Ecto neural progenitor cell (in vitro differentiated cells): ENCODE data around the gene ARF1.

Experiments used
- DNase-seq: peaks from one replicate; pipeline ENCODE4 v3.0.0-alpha.2; 2018; ENCODE audit warnings: low spot score

ARF1 gene

DNA sequence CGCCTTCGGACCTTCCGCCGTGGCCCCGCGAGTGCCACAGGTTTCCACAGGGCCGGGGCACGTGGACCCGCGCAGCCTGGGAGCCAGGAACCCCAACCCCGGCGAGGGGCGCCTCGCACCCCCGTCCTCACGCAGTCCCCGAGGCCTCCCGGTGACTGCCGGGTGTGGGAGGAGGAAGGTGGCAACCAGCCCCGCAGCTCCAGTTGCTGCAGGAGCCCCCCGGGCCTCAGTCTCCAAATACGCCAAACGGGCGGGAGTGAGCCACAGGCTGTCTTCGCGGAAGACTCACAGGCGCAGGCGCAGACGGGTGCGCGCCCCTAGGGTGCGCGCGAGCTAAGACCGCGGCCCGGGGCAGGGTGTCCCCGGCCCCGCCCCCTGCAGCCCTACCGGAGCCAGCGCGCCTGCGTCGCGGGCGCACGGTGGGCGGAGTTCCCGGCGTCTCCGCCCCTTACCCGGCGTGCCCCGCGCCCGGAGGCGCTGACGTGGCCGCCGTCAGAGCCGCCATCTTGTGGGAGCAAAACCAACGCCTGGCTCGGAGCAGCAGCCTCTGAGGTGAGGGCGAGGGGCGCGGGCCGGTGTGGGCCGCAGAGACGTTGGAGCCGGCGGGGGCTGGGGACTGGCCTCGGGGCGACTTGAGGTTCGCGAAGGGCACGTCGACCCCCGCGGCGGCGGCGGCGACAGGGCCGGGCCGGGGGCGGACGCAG lies at the start of gene ARF1:
TSS of gene ARF1 (plus strand) at position 495 of the 704 bp plus-strand sequence. CDS start 14,407 bp downstream, outside the sequence.
- DNase-seq = peak; percentile 96

DNA sequence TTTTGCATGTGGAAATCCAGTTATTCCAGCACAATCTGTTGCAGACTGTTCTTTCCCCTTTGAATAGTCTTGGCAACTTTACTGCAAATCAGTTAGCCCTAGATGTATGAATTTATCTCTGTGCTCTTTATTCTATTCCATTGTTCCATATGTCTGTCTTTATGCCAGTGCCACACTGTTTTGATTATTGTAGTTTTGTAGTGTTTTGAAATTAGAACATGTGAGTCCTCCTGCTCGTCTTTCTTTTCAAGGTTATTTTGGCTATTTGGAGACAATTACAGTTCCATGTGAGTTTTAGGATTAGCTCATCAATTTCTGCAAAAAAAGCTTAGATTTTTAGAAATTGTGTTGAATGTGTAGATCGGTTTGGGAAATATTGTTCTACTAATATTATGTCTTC lies 49.1 kb upstream of the ARF1 start:
- no peak for DNase-seq

DNA sequence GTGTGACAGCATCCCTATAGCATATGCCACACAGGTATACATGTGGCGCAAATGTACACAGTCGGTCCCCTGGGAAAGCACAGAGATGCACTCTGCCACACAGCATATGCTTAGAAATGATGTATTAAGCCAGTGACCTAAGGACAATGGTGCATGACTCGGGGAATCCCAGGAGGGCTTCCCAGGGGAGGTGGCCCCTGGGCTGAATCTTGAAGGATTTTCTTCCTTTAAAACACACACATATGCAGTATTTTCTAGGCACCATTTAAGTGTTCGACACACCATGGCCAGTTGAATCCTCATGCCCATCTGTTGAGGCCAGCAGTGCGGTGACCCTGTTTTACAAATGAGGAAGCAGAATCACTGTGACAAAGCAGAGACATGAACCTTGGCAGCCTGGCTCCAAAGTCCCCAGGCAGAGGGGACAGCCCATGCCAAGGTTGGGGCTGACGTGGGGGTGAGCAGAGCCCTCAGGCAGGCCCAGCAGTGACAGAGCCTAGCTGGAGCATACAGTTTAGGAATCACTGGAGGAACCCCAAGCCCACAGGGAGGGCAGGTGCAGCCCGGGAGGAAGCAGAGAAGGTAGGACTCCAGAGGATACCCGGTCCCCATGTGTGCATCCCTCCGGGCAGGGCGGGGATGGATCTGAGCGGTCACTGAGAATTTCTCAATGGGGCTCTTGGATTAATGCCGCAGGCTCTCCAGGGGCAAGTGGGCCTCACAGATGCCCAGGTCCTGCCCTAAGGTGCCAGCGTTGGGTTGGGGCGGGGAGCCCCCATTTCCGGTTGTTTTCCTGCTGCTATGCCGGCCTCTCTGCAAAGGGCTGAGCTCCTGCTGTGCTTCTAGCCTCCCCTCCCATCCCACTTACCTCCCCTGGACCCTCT lies 47.3 kb upstream of the ARF1 start:
- peak; percentile 55 for DNase-seq

DNA sequence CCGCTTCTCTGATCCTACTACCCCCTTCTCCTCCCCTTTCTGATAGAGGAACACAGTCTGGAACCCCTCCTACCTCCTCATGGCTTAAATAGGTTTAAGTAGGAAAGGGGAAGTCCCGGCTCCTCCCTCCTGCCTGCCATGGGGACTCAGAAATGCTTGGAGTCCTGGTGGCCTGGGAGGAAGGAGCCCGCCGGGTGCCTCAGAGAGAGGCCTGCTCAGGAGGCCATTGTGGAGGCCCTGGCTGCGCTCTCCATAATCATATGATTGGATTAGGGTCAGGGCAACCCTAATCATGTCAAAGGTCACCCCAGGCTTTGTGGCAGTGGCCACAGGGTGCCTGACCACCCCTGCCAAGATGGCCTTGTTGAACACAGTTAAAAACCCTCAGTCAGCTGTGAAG lies 46.7 kb upstream of the ARF1 start:
- peak; percentile 87 for DNase-seq

DNA sequence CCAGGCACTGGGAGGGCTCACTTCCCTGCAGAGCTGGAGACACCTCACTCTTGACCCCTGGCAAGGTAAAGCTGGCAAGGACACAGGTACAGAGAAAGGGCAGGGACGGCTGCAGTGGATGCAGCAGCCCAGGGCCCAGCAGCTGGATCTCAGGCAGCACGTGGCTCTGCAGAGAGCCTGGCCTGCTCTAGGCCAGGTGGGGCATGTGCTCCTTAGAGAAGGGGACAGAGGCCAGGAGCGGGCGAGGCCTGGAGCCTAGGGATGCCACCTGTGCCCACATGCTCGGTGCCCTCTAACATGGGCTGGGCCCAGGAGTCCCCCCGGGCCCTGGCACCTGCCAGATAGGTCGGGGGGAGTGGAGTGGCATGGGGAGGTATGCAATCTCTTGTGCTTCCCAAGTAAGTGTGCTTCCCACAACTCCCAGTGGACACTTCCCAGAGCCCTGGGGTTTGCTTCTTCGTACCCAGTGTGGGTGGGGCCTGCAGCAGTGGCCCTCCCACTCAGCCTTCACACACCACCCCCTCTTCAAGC lies 45.7 kb upstream of the ARF1 start:
- DNase-seq = peak; percentile 68

DNA sequence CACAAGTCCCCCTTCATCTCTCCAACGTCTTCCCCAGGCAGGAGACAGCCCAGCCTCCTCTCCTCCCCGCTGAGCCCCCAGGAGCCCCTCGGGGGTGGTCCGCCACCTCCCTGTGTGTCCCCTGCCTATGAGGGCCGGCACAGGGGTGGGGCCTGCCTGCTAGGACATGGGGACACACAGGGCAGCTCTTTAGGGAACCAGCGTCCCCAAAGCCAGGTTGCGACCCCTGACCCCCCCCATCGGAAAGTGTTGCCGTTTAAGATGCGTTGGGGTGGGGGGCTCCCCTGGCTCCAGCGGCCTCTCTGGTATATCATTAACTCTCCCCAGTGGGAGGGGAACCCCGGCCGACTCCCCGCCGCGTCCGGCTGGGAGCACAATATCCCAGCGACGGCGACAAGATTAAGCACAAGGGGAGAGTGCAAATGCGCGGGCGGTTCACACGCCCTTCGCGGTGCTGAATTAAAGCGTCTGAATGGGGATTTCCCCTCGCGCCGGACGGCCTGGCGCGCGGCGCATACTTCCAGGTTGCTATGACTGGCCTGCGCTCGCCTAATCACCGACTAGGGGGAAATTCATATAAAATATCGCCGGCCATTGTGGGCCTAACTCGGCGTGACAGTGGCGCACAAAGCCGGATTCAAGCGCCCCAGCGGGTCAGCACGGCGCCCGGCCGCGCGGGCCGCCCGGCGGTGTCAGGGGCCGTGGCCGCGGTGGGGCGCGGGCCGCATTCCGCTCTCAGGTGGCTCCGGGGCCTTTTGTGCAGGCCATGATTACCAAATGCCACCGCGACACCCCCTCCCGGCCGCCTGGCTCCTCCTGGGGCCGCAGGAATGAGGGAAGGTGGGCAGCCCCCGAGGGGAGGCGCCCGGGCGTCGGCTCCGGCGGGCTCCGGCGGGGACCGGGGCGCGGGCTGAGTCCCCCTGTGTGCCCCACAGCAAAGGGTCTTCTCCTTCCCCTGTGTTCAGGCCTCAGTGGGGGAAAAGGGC lies 44.8 kb upstream of the ARF1 start:
- peak; percentile 92 for DNase-seq

DNA sequence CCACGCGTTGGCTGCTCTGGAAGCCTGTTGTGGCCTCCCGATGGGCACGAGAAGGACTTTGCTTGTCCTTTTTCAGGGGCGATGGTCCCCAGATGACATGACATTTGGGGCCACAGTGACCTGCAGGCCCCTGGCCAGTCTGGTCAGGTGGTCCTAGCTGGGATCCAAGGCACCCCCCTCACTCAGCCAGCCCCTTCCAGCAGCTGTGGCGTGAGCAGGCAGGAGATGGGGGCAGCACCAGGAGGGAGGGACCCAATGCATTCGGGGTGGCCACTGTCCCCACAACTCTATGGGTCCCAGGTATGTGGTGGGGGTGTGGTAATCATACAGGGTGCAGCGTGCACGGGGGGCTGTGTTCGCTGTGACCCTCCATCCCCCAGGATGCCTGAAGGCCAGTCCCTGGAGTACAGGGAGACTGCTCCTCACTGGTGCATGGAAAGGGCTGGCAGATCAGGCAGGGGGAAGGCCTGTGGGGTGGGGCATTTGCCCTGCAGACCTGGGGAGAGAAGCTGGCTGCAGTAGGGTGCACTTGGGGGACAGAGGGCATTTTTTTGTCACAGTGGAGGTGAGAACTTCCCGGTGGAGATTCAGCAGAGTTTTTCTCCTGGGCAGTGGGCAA lies 44.0 kb upstream of the ARF1 start:
- no peak for DNase-seq

DNA sequence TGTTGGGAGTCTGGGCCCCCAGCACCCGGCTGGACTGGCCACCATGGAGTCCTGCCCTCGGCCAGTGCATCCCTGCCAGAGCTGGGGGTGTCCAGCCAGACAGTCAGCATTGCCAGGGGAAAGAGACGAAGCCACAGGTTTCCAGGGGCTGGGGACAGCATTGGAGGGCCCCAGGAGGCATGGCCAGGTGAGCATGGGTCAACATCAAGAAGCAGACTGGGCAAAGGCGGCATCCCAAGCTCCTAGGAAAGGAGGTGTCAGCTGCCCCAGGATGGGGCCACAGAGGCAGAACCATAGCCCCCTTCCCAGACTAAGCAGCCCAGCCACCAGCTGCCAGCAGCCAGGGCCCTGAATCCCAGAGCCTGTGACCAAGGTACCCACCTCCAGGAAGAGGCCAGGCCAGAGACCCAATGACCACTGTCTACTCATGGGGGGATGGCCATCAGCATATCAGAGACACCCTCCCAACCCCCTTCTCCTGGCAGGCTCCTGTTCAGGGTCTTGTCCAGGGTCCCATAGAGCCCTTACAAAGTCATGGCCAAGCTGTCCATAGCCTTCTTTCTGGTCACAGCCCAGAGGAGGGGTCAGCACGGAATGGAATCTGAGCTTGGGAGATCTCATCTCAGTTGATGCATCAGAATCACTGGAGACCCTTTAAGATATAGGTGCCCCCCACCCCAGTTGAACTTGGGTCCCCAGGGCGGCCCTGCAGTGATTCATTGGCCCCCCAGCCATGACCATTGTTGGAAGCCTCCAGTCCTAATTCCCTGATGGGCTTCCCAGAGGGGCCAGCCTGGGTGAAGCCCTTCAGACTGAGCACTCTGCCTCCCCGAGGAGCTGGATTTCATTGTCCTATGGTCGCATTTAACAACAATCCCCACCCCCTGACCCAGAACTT lies 43.3 kb upstream of the ARF1 start:
- peak; percentile 45 for DNase-seq

DNA sequence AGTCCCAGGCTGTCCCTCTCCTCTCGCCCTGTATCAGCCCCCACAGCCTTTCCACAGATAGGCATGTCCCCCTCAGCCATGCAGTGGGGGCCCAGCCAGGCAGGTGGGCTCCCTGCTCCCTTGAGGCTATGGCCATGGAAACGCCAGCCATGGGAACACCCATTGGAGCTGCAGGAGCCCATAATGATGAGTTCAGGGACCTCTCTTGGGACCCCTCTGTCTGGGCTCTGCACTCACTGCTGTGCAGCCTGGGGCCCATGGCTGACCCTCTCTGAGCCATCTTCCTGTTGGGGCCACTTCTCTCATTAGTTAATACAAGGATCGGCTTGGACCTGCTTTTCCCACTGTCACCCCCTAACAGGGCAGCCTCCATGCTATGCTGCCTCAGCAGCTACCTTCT lies 42.5 kb upstream of the ARF1 start:
- no peak for DNase-seq

DNA sequence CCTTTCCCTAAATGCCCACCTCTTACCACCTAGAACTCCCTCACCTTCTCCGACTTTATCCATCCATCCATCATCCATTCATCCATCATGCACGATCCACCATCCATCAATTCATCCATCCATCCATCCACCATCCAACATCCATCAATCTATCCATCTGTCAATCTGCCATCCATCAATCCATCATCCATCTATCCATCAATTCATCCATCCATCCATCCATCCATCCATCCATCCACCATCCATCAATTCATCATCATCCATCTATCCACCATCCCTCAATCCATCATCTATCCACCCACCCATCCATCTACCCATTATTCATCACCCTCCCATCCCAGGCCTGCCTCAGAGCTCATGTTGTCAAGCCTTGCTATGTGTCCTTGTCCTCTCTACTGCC lies 41.2 kb upstream of the ARF1 start:
- no peak for DNase-seq

DNA sequence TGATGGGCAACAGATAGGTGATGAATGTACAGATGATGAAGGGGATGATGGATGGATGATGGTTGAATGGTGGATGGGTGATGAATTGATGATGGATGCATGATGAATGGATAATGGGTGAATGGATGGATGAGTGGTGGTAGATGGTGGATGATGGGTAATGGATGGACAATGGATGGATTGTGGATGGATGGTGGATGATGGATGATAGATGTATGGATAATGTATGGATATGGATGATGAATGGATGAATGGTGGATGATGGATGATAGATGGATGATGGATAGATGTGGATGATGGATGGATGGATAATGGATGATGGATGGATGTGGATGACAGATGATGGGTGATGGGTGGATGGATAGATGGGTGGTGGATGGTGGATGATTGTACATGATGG lies 40.0 kb upstream of the ARF1 start:
- DNase-seq = no peak

DNA sequence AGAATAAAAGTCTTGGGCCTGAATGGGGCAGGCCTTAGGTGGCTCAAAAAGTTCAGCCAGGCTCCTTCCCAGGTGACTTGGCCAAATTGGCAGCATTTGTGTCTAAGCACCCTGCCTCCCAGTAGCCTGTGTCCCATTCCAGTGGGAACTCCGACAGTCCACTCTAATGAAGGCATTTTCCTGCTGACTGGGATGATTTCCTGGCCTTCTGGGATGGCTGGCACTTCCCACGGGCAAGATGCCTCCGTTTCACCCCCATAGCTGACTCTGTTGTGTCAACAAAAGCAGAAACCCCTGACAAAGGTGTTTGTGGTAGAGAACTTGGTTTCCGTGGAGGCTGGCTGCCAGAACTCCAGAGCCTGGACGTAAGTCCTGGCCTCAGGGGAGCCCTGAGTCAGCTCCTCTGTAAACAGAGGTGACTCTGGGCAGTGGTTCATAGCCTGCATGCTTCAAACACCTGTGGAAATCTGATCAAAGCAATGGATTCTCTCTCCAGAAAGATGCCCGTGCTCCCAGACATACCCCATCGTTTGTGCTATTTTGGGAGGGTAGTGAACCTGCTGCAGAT lies 39.1 kb upstream of the ARF1 start:
- peak; percentile 22 for DNase-seq

DNA sequence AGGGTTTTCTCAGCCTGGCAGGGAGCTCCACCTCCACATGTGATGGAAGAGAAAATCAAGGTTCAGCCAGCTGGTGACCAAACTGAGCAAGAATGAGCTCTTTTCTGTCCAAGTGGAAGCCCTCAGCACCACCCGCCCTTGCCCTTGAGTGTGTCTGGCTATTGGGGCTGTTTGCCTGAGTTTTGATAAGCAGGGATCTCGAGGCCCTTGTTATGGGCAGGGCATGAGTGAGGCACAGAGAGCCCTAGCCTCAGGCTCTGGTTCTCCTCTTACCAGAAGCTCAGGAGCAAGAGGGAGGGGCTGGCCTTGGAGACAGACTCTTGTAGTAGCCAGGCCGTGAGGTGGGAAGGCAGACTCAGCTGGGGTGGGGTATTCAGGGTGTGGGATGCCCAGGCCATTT lies 37.5 kb upstream of the ARF1 start:
- peak; percentile 46 for DNase-seq

DNA sequence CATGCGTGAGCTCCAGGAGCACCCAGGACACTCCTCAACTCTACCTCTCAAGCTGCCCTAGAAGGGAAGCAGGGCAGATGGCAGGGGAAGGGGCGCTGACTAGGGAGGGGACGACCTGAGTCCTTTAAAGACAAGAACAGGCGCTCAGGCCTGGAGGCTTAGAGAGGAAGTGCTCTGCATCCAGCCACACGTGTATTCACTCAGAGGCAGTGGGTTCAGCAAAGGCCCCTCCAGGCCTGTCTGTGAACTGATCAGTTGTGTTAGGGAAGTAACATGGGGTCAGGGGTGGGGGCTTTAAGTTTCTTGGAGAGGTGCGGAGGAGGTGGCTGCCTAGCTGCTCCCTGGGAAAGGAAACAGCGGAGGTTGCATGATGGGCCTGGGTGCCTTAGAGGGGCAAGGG lies 37.1 kb upstream of the ARF1 start:
- DNase-seq = peak; percentile 39

DNA sequence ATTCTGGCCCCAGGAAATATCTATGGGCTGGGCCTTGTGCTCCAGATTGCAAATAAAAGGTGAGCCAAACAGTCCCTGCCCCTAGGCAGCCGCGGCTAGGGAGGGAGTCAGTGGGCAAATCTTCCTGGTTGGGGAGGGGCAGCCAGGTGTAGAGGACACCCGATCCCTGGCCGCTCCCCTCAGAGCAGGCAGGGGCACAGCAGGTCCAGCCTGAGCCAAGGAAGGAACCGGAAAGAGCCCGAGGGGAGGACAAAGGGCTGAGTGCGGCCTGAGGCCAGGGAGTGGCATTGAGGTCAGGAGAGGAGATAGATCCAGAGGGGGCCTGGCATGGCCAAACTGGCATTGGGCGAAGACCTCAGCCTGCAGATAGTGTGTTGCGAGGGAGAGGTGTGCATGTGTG lies 36.6 kb upstream of the ARF1 start:
- DNase-seq = no peak

DNA sequence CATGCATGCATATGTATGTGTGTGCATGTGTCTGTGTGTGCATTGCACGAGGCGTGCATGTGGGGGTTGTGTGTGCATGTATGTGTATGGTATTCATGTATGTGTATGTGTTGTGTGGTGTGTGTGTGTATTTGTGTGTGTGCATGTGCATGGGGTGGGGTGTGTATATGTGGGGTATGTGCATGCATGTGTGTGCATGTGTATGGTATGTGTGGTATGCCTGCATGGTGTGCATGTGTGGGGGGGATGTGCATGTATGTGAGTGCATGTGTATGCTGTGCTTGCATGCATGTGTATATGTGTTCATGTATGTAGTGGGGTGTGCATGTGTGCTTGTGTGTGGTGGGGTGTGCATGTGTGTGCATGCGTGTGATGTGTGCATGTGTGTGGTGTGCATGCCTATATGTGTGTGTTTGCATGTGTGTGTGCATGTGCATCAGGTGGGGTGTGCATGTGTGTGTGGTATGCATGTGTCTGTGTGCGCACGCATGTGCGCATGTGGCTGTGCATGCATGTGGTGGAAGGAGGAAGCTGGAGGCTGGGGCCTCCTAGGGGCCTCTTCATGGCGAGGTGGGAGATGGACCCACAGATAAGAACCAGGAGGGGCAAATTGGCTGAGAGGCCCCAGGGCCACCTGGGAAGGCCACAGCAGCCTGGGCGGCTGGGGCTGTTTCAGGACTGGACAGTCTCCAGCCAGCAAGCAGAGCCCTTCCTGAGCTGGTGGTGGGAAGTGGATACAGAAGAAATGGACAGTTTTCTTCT lies 35.9 kb upstream of the ARF1 start:
- no peak for DNase-seq

DNA sequence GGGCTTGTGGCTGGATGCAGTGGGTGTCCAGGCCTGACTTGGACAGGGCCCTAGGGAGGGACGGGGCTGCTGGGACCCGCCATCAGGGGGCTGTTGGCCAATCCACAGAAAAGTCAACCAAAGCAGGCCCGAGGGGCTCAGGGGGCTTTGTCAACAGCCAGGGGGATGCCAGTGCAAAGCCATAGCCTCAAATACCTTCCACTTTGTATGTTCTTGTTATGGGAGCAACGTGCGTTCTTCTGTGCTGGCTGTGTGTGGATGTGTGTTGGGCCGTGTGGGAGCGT lies 35.4 kb upstream of the ARF1 start:
- no peak for DNase-seq

DNA sequence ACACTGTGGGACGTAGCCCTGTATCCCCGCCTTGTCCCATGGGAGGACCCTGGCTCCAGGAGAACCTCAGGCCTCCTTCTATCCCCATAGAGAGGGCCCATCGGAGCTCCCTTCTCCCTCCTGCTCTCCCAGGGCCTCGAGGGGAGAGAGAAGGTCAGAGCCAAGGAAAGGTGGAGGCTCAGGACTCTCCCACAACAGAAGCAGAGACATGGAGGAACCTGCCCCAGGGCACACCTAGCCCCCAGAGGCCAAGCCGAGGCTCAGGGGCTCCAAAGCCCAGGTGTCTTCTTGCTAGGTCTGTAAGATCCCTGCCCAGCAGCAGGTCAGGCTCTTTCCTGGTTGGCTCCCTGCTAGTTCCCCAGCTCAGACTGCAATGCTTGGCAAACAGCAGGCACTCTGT lies 34.4 kb upstream of the ARF1 start:
- DNase-seq = no peak

DNA sequence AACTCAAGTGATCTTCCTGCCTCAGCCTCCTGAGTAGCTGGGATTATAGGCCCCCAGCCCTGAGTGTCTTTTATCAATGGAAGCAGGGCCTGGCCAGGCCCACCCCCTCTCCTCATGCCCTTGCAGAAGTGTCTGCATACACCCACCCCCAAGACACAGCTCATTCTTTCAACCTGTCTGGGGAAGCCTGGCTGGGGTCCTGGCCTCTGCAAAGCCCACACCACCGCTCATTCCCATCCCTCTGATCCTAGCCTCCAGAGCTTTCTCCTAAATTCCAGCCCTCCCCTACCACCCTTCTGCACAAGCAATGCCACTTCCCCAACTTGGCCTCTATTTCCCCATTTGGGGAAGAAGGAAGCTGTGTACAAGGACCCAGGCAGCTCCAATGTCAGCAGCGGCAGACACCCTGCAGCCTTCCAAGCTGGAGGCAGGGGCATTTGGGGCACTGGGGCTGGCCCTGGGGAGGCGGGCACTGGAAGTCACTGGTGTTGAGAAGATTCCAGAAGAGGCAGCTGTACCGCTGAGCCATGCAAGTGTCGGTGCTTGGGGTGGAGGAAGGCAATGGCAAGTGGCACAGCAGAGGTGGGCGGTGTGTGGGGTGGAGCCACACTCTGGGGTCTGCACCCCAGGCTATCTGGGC lies 33.7 kb upstream of the ARF1 start:
- DNase-seq = no peak
